GM18520 (cell line): ENCODE measurements around the gene RPL31.

Experiments
- ATAC-seq: cut with Tn5 transposase; IDR thresholded peaks from one replicate; pipeline ENCODE4 v1.9.1; 2021; ENCODE audit not compliant: unreplicated experiment

RPL31 gene

GRCh38 chr2:101001691-101002561 is at the start of gene RPL31:
Gene RPL31 (plus strand): TSS chr2:101002289. CDS start chr2:101002702, 413 bp downstream.
- peak; percentile 97 for ATAC-seq

- ATAC-seq, result no peak
Measured at GRCh38 chr2:100952512-100952911, 49.6 kb upstream of the RPL31 start.

DNA sequence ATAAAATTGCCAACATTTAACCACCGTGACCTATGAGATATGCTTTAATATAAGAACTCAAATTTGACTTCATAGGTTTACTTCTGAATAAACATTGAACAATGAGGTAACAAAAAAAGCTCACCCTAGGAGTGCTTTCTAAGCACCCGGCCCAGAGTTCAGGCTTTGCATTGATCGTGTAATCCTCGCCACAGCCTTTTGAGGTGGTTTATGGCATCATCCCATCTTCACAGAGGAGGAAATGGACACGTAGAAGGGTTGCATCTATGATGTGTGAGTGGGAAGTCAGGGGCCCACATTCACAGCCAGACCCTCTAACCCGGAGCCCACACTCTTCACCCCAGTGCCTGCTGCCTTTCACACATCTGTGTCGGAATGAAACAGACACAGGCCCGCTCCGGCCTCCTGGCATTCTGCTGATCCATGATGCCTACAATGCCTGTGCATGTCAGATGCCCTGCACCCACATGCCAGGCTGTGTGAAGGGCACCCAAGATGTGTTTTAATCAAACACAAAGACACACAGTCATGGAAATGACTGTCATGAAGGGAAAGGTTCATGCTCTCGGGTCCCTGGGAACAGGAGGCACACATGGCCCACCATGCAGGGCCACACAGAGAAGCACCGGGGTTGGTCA is 48.6 kb upstream of the RPL31 start:
- ATAC-seq, result no peak

- ATAC-seq, result no peak
Measured at GRCh38 chr2:100954044-100954420, 48.1 kb upstream of the RPL31 start.

DNA sequence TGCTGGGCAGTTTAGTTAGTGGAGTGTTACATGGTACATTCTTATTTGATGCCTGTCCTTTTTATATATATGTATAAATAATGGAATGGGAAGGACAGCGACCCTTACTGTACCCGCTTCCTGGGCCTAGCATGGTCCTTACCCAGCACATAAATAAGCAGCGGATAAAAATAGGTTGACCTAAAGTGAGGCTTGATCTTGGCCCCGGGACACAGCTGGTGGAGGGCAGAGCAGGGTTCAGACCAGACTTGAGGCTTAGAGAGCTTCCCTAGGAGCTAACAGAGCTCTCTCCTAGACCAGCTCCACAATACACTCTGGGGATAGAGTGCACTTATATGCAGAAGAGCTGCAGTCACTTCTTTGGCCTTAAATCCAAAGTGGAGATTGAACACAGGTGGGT is 46.9 kb upstream of the RPL31 start:
- no peak for ATAC-seq

GRCh38 chr2:100956081-100956480 is 46.0 kb upstream of the RPL31 start:
- ATAC-seq, result no peak

DNA sequence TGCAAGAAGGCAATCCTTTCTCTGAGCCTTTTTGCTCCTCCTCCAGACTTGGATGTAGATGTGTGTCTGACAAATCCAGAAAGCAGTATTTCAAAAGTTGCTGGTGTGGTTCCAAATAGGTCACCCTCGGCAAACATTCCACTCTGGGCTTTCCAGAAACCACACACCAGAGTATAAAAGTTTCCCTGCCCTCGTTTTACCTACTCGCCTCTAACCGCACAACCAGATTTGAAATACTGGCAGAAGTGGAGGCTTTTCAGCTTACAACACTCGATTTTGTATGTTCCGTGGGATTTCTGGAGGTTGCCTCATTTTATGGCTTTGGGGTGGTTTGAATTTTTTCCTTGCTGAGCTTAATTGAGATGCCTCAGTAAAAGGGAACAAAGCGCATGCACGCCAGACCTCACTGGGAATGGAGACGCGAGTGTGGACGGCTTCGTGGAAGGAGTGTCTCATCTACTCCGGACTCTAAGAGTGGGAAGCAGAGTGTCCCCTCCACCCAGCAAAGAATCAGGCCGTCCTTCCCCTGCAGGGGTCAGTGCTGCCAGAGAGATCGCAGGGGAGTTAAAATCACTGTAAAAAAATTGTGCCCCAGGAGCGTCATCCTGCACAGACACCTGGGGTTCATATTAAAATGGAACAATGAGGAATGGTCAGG is 44.0 kb upstream of the RPL31 start:
- ATAC-seq, result no peak

- ATAC-seq, result no peak
Measured at GRCh38 chr2:100959225-100959880, 42.7 kb upstream of the RPL31 start.

GRCh38 chr2:100960688-100961087 is 41.4 kb upstream of the RPL31 start:
- no peak for ATAC-seq

DNA sequence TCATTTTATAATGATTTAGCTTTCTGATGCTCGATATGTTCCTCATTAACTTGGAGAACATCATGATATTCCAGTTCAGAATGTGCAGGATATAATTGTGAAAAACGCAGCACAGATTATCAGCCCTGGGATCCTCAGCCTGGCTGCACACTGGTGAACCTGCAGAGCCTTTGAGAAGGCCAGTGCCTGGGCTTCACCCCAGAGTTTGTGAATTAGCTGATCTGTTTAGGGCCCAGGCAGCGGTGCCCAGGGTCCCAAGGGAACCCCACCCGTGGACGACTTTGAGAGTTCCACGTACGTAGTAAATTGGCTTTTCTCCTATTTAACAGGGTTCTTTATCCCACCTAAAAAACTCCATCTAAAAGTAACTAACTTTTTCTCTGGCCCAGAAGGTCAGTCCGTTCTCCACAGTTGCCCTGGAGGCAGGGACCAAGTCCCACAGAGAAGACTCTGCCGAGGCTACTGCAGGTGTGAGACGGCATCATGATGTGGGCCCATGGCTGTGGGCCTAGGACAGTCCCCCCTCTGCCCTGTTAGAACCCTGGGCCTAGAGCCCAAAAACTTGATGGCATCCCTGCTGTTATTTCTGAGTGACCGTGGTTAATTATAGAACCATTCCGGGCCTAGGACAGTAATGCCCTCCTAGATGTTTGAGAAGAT is 39.6 kb upstream of the RPL31 start:
- no peak for ATAC-seq

DNA sequence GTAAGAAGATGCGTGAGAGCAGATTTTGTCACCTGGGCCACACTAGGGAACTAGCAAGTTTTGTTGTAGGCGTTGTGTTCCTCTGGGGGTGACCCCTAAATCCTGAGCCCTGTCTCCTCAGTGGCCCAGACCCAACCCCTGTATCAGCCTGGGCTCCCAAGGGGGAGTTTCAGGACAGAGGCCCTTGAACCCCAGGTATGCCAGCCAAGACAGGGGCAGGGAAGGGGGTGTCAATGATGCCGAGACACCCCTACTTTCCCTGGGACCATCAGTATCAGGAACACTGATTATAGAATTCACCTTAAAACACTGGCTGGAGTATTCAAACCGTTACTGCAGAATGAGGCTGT is 39.1 kb upstream of the RPL31 start:
- ATAC-seq, result no peak

GRCh38 chr2:100964222-100964621 is 37.9 kb upstream of the RPL31 start:
- ATAC-seq, result no peak

DNA sequence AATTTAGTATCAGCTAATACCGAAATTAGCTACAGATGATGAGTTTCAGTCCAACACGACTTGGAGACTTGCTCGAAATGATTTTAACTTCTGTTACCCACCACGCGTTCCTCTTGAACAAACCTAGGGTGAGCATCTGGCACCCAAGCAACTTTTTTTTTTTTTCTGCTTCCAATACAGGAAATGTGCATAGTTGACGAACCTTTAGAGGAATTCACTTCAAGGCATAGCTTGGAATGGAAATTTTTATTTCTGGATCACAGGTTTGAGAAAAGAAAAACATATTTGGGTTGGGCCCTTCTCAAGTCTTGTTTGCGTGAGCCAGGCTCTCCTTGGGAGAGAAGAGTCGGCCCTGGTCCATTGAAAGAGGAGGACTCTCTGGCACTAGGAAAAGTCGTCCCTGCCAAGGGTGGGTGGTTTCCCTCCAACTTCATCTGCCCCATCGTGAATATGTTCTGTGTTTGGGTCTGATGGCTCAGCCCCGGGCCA is 37.4 kb upstream of the RPL31 start:
- ATAC-seq, result no peak

GRCh38 chr2:100965596-100965995 is 36.5 kb upstream of the RPL31 start:
- ATAC-seq, result no peak

DNA sequence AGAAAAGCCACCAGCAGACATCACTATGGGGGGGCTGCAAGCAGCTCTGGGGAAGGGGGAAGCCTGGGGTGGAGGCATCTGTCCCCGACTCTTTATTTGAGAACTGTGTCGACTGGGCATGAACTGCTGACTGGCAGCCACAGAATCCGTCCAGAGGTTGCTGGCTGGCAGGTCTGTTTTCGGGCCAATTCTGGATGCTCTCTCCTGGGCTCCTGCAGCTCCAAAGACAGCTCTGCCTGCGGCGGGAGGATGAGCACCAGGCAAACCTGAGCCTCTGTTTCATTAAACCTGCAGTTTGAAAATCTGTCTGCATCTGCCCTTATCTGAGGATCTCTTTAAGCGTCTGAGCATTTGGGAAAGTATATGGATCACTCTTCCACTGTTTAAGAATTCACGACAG is 34.4 kb upstream of the RPL31 start:
- ATAC-seq, result no peak

DNA sequence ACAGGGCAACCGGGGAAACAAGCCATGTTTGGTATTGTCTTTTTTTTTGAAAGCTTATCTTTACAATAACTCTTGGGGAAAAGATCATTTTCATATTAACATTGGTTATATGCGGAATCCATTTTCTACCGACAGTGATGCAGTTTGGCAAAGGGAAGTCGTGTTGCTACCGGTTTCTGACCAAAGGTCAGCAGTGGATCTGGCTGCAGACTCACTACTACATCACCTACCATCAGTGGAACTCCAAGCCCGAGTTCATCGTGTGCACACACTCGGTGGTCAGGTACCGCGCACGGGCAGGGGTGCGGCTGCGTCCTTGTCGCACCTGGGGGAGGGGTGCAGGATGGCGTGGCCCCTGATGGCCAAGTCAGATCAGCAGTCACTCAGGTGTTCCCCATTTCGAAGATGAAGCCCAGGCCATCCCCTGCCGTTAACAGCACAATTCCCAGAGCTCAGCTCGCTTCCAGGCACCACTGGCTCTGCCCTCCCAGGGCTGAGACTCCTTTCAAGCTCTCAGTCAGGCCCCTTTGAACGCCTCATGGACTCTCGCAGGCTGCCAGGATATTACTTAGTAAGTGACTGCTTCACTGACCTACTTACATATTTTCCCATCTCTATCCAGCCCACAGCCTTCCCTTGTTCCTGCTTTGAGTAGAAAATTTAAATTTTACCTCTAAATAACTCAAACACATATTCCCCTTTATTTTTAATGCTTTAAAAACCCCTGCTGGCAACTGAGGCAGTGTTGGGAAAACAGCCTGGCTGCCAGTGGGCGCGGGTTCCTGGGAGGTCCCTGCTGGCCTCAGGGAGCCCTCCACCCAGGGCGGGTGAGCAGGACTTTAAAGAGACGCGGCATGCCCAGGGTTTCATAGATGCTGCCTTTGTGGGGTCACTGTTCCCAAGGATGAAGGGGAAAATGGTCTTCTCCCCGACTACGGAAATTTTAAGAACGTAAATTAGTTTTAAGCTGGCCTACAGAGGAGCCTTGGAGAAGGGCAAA is 33.6 kb upstream of the RPL31 start:
- no peak for ATAC-seq

DNA sequence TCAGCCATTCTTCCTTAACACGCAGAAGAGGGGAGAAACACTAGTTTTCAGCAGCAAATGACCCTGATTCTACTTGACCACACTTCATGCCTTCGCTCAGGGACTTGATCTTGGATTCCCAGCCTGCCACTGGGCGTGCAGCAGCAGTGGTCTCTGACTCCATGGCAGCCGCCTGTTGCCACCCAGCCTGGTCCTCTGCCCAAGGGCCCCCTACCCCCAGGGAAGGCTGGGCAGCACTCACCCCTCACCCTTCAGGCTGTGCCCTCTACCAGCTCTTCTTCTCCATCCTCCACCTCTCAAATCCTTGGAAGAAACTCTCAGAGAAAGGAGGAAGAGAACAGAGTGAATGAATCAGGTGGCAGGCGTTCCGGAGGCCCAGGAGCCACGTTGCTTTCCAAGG is 32.1 kb upstream of the RPL31 start:
- no peak for ATAC-seq

- no peak for ATAC-seq
Measured at GRCh38 chr2:100971221-100971620, 30.9 kb upstream of the RPL31 start.

DNA sequence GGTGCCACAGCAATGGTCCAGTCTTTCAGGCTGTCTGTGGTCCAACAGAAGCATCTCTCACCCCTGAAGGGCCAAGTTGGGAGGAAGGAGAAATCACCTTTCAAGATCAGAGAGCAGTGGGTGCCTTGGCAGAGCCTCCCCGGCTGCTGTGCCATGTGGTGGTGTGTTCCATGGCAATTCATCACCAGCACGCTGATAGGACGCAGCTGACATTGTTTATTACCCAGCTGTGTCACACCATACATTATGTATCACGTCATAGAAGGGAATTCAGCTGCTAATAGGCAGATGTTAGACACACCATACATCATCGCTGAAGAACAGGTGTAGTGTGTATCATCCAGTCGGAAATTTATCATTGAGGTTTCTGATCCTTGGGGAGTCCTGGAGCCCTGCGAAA is 29.6 kb upstream of the RPL31 start:
- no peak for ATAC-seq
